NCI-H128 (cell line): ENCODE data around the gene APOL4.
"Not testable (repeated sequence)": the region's sequence is repeated elsewhere in the genome, so short reads cannot be mapped to it uniquely, and the experiment has no call there.

Experiments used
- DNase-seq: peaks from one replicate; lab custom pipeline; 2025; ENCODE audit not compliant: unreplicated experiment; lab: John Stamatoyannopoulos, UW

APOL4 gene

DNA sequence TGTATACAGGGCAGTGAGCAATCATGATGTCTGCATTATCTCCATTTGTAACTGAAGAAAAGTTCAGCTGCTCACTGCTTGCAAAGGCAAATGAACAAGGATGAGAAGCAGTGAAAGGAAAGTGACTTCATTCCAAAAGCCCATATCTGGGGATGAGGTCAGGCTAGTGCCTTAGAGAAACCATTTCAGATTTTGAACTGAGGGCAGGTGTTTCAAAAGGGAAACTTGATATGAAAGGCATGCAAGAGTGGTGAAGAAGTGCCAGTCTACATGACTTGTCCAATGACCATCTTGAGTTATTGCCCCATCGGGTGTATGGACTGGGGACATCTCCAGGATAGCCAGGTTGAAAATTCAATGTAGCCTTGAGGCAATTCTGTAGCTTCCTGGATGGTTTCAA, 7.3 kb upstream of the APOL4 start:
- DNase-seq: no peak

DNA sequence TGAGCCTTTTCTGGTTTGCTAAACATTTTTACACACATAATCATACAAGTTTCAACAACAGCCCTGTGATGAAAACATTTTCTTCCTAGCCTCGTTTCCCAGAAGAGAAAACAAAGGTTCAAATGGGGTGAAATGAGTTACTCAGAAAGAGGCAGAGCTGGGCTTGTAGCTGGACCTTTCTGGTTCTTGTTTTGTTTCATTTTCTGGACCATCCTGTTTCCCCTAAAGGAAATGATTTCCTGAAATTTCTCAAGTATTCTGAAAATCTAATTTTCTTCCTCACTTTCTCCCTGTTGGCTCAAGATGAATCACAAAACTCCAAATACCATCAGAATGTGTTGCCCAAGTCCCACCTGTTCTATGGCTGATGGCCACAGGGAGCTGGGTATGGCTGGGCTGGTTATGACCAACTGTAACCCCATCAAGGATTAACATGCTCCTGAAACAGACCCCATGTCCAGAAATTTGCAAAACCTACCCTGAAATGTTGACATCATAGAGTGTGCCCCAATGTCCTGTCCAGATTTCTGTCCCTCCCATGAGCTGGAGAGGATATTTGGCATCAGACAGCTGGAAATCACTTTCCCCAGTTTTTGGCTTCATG, 6.7 kb upstream of the APOL4 start:
- no peak for DNase-seq

DNA sequence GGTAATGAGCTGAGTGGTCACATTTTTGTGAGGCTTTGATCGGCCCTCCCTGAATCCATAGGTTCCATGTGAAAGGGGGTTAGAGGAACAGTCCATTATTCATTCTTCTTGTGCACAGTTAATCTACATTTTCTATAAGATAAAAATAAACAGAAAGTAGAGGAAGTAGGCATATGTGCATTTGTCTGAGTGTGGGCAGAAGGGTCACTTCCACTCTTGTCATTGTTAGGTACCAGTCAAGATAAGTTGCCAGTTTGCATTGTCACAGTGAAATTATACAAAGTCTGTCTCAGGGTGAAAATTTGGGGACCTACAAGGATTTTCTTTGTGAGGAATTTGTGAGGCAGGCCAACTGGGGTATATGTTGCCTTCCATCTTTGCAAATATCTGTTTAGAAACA, 4.6 kb upstream of the APOL4 start:
- no peak for DNase-seq

- not testable (repeated sequence) for DNase-seq
These were observed 4.0 kb upstream of the APOL4 start for GRCh38 chr22:36205573-36205972.

GRCh38 chr22:36204632-36205015, 3.0 kb upstream of the APOL4 start:
- DNase-seq: no peak

DNA sequence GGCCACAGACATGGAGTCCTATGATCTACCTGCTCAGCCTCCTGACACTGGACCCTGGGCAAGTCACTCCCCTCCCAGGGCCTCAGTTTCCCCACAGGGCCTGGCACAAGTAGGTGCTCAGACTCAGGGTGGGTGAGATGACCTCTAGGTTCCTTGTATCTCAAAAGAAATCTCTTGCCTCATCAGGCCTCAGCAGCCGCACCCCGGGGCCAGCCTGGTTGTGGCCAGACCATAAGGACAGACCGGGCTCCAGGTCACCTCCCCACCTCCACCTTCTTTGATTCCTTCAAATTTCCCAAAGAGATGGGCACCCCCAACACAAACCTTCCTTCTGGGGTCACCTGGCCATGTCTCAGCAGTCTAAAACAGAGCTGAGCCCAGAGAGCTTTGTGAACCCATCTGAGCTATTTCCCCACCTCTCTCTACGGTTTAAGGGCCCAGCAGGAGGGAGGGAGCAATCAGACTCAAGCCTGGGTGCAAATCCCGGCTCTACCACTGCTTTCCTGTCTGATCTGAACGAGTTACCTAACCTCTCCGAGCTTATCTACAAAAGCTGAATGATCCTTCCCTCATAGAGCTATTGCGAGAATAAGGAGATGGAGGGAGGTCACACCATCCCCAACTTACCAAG, 2.5 kb upstream of the APOL4 start:
- DNase-seq: no peak

DNA sequence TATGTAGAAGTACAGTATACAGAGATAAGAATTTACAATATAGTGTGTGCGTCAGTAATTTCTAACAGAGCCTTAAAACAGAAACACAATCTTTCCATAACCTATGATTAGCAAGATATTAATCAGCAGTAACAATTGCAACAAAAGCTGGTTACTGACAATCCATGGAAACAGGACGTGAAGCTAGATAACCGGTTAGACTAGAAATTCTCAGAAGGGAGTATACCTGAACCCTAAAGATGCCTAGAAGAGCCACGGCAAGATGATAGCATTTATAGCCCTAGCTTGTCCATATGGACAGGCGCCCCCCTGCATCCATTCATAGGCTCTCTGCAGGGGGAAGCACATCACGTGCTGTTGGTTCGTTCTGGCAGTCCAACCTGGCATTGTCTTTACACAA, 1.8 kb upstream of the APOL4 start:
- not testable (repeated sequence) for DNase-seq

GRCh38 chr22:36202906-36203305, 1.3 kb upstream of the APOL4 start:
- not testable (repeated sequence) for DNase-seq

DNA sequence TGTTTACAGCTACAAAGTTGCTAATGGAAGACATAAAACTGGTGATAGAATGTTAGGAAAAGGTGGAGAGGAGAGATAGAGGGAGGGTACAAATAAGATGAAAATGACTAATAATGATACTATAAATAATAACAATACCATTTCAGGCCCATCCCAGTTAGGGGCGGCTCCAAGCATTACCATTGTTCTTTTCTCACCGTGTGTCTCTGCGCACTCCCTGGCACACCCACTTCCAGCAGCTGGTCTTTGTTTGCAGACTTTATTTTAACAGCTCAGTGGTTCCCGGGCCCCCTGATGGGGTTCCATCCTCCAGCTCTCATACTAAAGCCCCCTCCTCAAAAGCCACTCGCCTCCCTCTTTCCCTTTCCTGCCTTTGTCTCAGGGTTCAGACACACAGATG, 584 bp downstream of the APOL4 start:
- not testable (repeated sequence) for DNase-seq

DNA sequence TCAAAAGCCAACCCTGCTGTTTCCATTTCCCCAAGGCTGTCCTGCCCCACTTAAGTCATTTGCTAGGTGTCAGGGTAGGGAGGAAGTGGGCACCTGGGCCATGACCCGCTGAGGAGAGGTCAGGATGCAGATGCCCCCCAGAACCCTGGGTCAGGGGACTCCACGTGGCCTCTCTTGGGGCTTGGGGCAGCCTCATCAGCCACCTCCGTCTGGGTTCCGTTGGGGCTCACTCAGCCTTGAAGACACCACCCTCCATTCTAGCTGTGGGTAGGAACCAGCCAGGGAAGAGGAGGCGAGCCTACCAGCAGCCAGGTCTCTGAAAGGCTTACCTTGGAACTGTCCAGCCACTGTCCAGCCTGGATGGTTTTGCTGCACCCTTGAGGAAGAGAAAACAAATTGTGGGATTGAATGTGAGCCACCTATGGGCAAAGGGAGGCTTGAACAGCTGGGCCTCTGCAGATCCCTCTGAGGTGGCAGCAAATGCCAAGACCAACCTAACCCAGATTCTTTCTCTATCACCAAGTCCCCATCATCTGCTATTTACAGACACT, 2.5 kb downstream of the APOL4 start:
- no peak for DNase-seq

- DNase-seq: no peak
These were observed 3.1 kb downstream of the APOL4 start for GRCh38 chr22:36198536-36198935.

DNA sequence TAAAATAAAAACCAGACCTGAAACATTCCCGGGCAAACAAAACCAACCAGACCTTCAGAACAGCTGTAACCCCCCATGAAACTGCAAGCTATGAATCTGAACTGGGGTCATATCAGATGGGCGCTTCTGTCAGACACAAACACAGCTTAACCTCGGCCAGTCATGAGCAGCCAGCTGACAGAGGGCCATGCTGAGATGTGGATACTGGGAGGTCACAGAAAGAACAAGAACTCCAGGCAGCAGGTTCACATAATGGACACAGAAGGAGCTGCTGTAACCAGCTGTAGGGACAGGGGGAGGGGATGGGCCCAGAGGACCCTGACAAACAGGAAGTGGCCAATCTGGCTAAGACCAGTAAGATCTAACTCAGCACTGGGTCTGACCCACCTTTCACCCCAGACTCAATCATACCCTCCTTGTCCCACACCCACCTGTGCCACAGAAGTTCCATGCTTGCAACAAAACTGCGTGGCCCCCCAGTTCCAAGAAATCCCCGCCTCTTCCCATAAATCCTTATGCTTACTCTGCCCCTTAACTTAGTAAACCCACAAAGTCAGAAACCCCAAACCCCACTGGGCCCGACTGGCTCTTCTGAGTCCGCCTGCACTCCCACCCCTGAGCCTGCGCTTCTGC, 4.0 kb downstream of the APOL4 start:
- no peak for DNase-seq

DNA sequence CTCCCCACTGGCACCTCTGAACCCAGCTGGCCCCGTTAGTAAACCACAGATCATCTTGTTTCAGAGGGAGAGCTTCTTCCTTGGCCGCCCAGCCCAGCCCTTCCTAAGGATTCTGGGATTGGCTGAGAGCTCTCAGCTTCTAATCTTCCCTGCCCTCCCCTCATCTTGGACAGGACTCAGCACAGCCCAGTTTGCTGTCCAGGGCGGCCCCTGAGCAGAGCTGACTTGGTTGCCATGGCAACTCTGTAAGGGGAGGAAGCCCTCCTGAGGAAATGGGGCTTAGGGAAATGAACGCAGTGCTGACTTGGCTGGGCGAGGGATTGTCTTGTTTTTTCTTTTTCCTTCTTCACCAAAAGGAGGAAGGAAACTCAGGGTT, 4.6 kb downstream of the APOL4 start:
- DNase-seq: no peak

GRCh38 chr22:36196254-36197064, 5.2 kb downstream of the APOL4 start:
- no peak for DNase-seq

DNA sequence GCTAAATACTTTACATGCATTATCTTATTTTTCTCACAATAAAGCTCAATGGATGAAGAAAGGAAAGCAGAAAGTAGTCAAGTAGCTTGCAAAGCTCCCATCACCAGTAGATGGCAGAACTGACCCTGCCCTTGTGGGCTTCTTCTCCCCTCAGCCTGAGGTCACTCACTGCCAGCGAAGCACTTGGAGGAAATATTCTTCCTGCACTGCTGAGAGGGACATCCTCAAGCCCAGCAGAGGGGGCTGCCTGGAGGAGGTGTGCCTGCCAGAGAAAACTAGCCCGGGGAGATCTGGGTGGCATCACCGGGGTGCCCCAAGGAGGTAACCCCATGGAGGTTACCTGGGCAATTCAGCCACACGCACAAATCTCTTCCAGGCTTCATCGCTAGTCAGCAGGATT, 6.6 kb downstream of the APOL4 start:
- DNase-seq: no peak

GRCh38 chr22:36194385-36194784, 7.2 kb downstream of the APOL4 start:
- no peak for DNase-seq

DNA sequence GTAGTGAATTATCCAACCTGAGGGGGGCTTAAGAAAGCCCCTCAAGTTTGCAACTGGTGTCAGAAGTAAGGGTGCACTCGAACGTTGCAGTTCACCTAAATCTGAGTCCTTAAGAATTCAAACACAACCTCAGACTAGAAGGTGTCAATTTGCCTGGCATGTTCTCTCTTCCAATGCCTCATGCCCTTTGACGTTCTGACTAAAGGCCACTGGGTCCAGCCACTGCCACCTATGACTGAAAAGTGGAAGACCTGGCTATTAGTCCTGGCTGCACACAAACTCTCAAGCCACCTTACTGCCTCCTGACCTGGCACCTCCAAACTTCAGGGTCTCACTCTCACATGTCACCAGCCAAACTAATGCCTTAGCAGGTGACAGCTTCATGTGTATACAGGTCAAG, 8.0 kb downstream of the APOL4 start:
- DNase-seq: no peak

DNA sequence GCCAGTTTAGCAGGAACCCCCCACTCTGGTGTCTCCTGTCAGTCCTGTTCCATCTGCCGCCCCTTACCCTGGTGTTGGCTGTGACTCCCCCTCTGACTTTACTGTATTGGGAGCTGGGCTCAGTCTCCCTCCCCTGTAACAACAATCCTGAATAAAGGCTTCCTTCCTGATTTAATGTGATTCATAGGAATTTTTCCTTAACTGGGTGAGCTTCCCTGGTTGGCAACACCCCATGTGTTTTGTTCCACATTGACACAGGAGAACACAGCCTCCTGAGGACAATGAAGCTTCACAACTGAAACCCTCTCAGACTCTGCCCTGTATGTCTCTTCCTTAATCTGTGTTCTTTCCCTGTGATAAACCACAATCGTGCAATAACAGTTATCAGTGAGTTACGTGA, 8.4 kb downstream of the APOL4 start:
- no peak for DNase-seq

DNA sequence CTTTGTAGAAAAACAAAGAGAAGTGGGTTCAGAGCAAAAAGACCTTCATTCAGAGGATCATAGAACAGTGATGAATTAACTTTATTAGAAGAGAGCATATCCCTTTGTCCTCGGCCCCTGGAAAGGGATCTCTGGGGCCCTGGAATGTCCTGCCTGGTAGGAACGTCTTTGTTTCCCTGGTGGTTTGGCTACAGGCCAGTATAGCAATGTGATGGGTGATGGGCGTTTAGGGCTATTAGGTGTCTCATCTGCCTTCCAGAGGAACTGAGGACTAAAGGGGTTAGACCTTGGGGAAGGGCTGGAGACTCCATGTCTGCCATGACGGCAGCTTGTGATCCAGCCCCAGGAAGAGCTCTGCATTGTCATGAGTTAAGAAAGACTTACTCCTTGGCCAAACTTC, 9.1 kb downstream of the APOL4 start:
- DNase-seq: no peak

DNA sequence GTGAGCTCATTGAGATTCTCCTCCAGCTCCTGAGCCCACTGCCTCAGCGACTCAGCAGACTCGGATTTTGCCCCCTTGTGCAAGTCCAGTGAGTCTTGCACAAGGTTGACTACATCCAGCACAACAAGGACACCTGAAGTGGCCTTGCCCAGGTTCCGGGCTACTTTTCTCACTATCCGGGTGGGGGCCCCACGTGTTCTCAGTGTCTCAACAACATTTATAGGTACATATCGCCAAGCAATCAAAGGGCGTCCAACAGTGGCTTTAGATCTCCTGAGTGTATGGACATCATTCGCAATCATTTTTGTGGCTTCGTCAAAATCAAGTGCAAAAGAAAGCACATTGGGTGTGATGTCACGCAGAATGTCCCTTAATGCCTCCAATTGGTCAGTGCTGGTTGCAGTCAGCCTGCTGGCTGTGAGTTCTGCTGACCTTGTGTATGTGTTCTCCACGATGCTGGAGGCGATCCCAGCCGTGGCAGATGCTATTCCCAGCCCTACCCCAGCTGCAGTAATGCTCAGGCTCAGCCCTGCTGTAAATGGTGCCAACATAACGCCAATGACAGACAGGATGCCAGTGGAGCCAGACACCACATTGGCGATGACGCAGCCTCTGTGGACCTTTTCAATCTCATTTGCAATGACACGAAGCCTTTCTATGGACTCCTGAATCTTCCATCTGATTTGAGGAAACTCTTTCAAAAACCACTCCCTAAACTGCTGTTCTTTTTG, 10.3 kb downstream of the APOL4 start:
- no peak for DNase-seq

DNA sequence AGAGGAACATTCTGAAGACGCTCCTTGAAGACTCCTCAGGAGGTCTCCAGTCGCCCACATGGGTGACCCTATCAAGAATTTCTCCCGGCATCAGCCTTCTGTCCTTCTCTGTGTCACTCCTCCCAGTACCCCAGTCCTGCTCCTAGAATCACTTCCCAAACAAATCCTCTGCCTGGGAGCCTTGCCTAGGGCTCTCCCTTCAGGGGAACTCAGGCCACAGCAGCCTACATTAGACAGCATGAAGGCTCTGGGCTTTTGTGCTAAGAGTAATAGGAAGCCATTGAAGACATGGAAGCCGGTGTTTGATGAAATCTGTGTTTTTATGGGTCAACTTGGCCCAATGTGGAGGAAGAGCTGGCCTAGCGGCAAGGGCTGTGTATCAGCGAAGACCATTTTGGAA, 13.7 kb downstream of the APOL4 start:
- DNase-seq: not testable (repeated sequence)
